SH-SY5Y (cell line): Measurements from ENCODE around the gene DST.

Experiments
- GATA2 ChIP-seq: IDR thresholded peaks from 2 replicates; pipeline ENCODE4 v1.6.1; 2011; ENCODE audit warnings: mild to moderate bottlenecking, low read depth, low read length
- GATA3 ChIP-seq: IDR thresholded peaks from 2 replicates; pipeline ENCODE4 v1.6.1; 2011; ENCODE audit warnings: low read depth, mild to moderate bottlenecking, low read length, moderate library complexity

DST gene

GRCh38 chr6:56620229-56620868 is 22.3 kb downstream of the DST start:
- no peak for TF ChIP-seq GATA3
- no peak for TF ChIP-seq GATA2

DNA sequence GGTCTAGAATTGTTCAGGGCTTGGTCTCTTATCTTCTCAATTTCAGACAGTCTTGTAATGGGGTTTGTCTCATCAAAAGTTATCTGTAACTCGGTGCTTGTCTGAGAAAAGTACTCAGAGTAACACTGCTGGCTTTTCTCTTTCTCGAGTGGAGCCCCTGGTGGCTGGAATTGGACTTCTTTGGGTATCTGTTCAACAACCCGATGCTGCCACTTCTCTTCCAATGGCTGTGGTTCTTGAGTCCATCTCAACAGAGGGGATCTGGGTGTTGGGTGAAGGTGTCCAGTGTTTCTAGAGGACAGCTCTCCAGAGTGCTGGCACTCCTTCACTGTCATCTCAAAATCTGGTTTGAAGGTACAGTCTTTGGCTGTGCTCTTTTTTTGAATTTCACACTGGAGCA is 24.6 kb downstream of the DST start:
- TF ChIP-seq GATA2 (no peak), GATA3 (no peak)

GRCh38 chr6:56616967-56617366 is 25.7 kb downstream of the DST start:
- TF ChIP-seq GATA2, result no peak
- TF ChIP-seq GATA3, result no peak

DNA sequence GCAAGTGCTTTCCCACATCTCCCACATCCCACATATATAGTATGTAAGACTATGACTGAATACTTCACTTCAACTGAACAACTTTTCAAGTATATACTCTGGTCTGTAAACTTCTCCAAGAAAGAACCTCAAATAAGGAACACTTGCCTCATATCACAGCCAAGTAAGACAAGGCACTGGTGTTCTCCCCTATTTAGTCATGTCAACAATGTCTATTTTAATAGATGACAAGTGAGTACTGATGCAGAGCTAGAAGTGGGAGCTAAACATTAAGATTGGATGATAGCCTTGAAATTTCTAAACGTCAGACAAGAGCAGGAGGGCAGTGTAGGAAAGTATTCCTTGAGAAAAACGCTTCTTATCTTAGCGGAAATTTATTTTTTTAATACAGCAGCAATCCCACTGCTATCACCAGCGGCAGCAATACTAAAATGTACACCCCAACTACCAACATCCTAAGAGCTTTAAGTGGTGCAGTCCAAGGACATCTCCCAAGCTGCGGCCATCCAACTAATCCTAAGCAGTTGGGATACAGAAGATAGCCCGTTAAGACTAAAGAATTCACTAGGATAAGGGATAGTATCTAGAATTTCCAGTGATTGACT is 29.3 kb downstream of the DST start:
- TF ChIP-seq GATA3 (no peak), GATA2 (no peak)

DNA sequence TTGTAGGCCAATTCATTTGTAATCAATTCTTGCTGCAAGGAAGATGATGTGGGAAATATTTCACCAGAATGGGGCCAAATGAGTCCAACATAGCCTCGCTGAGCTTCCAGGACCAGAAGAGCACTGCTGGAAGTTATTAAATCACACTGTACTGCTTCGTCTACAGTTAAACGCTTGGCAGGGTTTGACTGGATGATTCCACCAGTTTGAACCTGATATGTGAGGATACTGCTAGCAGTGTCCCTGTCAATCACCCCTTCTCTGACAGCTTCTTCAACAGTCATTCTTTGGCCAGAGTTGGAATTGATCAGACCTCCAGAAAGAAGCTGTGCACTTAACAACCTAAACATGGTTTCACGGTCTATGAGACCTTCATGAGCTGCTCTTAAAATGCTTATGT is 34.4 kb downstream of the DST start:
- no peak for TF ChIP-seq GATA3
- TF ChIP-seq GATA2, result no peak

GRCh38 chr6:56607111-56607752 is 35.5 kb downstream of the DST start:
- TF ChIP-seq GATA2, result no peak
- no peak for TF ChIP-seq GATA3

DNA sequence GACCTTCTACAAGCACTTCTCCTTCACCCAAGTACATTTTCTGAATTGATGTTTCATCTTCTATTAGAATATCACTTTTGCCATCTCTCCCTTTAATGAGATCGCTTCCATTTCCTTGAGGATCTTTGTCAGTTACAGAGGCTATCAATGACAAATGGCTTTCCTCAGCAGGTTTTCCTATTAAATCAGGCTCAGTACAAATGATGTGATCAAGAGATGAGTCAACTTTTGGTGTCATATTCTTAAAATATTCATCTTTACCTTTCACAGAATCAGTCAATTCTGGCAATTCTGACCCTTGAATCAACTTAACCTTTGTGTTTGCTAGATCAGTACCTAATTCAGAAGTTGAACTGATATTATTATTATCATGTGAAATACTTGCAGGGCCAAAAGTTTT is 37.3 kb downstream of the DST start:
- TF ChIP-seq GATA2 (no peak), GATA3 (no peak)

- no peak for TF ChIP-seq GATA2
- TF ChIP-seq GATA3, result no peak
These were observed 38.5 kb downstream of the DST start for GRCh38 chr6:56604186-56604585.

- TF ChIP-seq GATA2, result no peak
- TF ChIP-seq GATA3, result no peak
These were observed 41.3 kb downstream of the DST start for GRCh38 chr6:56601390-56601789.

DNA sequence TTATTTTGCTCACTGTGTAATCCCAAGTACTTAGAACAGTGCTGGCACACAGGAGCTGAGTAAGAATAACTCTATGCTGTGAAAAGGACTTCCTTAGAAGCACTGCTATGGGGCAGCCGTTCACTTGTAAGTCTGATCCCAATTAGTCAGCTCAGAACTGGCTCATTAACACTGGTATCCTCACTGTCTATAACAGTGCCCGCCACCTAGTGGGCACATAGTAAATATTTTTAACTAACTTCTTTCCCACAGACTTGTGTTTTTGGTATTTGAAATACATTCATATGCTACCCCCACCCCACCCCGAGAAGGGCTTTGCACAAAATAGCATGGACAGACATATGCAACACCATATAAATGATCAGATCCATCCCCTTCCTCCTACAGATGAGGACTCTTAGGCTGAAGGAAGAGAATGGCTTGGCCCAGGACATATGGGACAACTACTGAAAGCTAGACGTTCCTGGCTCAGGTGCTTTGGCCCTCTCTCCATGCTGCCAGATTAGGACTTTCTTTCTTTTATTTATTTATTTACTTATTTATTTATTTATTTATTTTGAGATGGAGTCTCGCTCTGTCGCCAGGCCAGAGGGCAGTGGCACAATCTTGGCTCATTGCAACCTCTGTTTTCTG is 47.1 kb downstream of the DST start:
- no peak for TF ChIP-seq GATA3
- no peak for TF ChIP-seq GATA2

DNA sequence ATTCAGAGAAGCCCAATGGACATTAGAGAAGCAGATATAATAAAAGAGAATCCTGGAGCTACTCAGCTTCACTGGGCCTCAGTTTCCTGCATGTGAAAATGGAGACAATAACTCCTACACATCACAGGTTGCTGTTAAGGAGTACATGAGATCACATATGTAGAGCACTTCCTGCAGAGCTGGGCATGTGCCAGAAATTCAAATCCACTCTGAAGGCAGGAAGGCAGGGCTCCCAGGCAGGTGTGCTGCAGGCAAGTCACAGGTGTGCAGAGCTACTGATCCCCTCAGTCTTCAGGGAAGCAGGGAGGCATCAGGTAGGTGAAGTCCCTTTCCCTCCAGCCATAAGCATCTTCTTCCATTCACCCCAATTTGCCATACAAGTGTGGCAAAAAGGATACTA is 48.0 kb downstream of the DST start:
- TF ChIP-seq GATA2 (no peak), GATA3 (no peak)

GRCh38 chr6:56593801-56594318 is 48.8 kb downstream of the DST start:
- TF ChIP-seq GATA3, result no peak
- no peak for TF ChIP-seq GATA2

GRCh38 chr6:56582236-56582635 is 60.5 kb downstream of the DST start:
- TF ChIP-seq GATA2 (no peak), GATA3 (no peak)

GRCh38 chr6:56581296-56581925 is 61.3 kb downstream of the DST start:
- TF ChIP-seq GATA2 (no peak), GATA3 (no peak)

- TF ChIP-seq GATA3, result no peak
- TF ChIP-seq GATA2, result no peak
These were observed 62.4 kb downstream of the DST start for GRCh38 chr6:56580271-56580670.
